VCaP (cell line): ENCODE data around the gene KAT6B.

Experiments
- H3K27ac ChIP-seq: fragments of 450-650 bp; 2 replicates; pipeline ENCODE4 v1.5.1; 2017
- CTCF ChIP-seq: fragments of 450-650 bp; conservative IDR thresholded peaks from 2 replicates; pipeline ENCODE4 v1.5.1; 2017; ENCODE audit warnings: mild to moderate bottlenecking, moderate library complexity

Gene KAT6B

GRCh38 chr10:74969530-74969929 lies 143.1 kb downstream of the KAT6B start:
- TF ChIP-seq CTCF, result no peak
- peak overlapping the region; percentile 90 for H3K27ac ChIP-seq

DNA sequence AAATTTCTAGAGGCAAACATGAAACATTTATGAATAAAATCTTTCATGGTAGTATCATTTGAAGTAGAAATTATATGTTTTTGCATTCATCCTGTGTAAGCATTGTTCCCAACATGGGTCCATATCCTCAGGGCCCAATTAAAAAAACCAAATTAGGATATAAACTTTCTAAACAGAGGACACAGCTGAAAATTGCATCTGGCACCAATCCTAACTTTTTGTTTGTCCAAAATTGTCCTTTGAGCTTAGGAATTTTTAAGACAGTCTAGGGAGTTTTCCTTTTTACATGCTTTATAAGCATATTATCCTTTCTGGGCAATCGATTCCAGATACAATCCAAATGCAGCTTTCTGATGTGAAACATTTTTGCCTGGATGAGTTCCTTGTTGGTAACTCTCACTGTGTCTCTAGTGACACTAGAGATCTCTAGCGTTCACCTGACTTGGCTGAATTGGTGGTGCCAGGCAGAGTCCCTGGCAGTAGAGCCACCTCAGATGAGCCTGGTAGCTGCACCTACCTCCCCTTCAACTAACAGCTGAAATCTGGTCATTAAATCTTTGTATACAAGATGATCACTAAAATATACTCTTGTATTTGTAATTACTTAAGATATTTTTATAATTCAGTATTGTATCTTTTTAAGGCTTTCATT lies 147.5 kb downstream of the KAT6B start:
- TF ChIP-seq CTCF, result no peak
- H3K27ac ChIP-seq, result peak overlapping the region; percentile 41

- no peak for TF ChIP-seq CTCF
Observed at GRCh38 chr10:74975758-74976157, 149.4 kb downstream of the KAT6B start.

GRCh38 chr10:74976565-74976964 lies 150.2 kb downstream of the KAT6B start:
- TF ChIP-seq CTCF, result no peak
- no peak overlapping the region for H3K27ac ChIP-seq

More at GRCh38 chr10:74975758-74976157, 149.4 kb downstream of the KAT6B start:
- no peak overlapping the region for H3K27ac ChIP-seq

- no peak overlapping the region for H3K27ac ChIP-seq
- TF ChIP-seq CTCF, result no peak
Observed at GRCh38 chr10:74977072-74977471, 150.7 kb downstream of the KAT6B start.

DNA sequence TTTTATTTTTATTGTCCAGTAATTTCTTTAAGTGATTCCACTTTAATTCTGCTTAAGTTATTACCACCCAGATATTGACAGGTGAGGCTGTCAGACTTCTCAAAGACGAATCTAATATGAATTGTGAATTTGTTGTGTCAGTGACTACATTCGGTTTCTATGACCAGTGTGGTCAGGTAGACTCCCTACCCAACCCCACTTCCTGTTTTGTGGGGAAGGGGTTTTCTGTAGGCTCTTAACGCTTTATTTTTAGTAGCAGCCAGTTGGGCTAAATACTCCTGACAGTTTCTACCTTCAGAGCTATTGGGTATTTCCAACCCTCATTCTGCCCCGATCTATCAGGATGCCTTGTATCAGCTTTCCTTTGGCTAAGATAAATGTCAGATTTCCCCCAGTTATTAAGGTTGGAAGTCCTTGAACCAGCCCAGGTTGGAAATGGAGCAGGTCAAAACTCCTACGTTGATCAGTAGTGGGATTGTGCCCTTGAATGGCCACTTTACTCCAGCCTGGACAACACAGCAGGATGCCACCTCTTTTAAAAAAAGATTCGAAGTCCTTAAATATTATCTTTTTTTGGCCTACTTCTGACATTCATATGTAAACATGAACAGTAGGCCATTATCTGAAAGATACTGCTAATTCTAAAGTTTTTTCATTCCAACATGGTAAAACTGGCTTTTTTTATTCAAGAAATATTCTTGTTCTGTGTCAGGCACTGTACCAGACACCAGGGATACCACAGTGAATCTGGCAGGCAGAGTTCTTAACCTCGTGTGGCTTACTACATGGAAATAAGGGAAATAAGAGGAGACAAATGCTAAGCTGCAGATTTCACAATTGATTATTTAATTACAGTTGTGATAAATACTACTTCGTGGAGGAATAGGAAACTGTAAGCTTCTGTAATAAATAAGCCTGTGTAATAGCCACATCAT lies 151.8 kb downstream of the KAT6B start:
- H3K27ac ChIP-seq, result no peak overlapping the region
- TF ChIP-seq CTCF, result no peak

- no peak for TF ChIP-seq CTCF
- no peak overlapping the region for H3K27ac ChIP-seq
Observed at GRCh38 chr10:74981831-74982633, 155.6 kb downstream of the KAT6B start.
